BE2C (cell line): ENCODE measurements around the gene SETD5. TPM values are rescaled to one million over a fixed set of nuclear protein-coding genes. Genes with fewer than 3 reads are reported as not detected.

Source experiments
- DNase-seq: peaks from one replicate; pipeline ENCODE4 v3.0.0-alpha.2; 2020
- H3K27me3 ChIP-seq: fragments of 250-450 bp; sonication (Bioruptor Pico); 2 replicates; pipeline ENCODE4 v1.5.1; 2020; ENCODE audit warnings: mild to moderate bottlenecking
- H3K36me3 ChIP-seq: fragments of 250-450 bp; sonication (Bioruptor Pico); 2 replicates; pipeline ENCODE4 v1.5.1; 2020; ENCODE audit warnings: mild to moderate bottlenecking
- H3K4me1 ChIP-seq: fragments of 250-450 bp; sonication (Bioruptor Pico); 2 replicates; pipeline ENCODE4 v1.5.1; 2020
- H3K4me3 ChIP-seq: 2 replicates; pipeline ENCODE4 v1.5.1; 2011; ENCODE audit warnings: low read depth, low read length
- H3K9me3 ChIP-seq: fragments of 250-450 bp; sonication (Bioruptor Pico); 2 replicates; pipeline ENCODE4 v1.5.1; 2020
- CTCF ChIP-seq: IDR thresholded peaks from 2 replicates; pipeline ENCODE4 v1.5.1; 2012; ENCODE audit warnings: mild to moderate bottlenecking, low read depth, low read length
- polyA plus RNA-seq: library from polyadenylated mRNA; unstranded; fragments of >200 nt; gene quantifications from one replicate; pipeline ENCODE4 v1.2.1, GENCODE V29; 2012; ENCODE audit warnings: low read depth, missing spikeins; ENCODE audit not compliant: insufficient read length, insufficient read depth

Gene SETD5
- polyA plus RNA-seq, result 53.7 TPM

DNA sequence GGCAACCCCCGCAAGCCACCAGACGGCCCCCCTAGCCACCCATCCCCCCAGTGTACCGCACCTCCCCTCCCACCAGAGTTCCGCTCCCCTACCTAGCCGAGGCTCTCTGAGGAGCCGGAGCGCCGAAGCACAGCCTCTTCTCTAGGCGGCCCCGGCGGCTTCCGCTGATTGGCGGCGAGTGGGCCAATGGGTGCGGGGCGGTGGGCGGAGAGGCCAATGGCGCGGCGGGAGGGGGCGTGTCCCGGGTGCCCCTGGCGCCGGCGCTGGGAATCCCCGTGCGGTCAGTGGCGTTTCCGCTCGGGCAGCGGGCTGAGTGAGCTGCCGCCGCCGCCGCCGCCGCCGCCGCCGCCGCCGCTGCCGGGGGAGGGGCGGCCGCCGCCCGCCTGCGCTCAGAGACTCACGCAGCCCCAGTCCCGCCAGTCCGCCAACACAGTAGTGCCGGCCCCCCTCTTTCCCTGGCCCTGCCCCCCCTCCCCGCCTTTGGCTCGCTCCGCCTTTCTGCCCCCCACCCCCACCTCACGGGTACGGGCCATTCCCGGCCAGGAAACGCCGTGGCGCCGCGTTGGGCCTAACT is at the start of gene SETD5:
Gene SETD5, plus strand, starts transcription at position 284 of the 574 bp plus-strand sequence. CDS start 31,324 bp downstream, outside the sequence.
- H3K4me1 ChIP-seq, result peaks cover 4% of the 10 kb centered on the region
- H3K4me3 ChIP-seq, result peak within 1 kb of the TSS; percentile 90
- H3K9me3 ChIP-seq, result no peaks in the 10 kb centered on the region
- DNase-seq, result peak; percentile 94
- H3K27me3 ChIP-seq, result no peaks in the 10 kb centered on the region
- TF ChIP-seq CTCF, result no peak
- peaks cover 17% of the 10 kb centered on the region for H3K36me3 ChIP-seq

GRCh38 chr3:9347887-9348286 is 49.5 kb upstream of the SETD5 start:
- Histone ChIP-seq H3K4me1 (no peaks in the 10 kb centered on the region), H3K36me3 (no peaks in the 10 kb centered on the region), H3K4me3 (no peak overlapping the region), H3K9me3 (no peaks in the 10 kb centered on the region), H3K27me3 (no peaks in the 10 kb centered on the region)
- DNase-seq, result no peak
- no peak for TF ChIP-seq CTCF

DNA sequence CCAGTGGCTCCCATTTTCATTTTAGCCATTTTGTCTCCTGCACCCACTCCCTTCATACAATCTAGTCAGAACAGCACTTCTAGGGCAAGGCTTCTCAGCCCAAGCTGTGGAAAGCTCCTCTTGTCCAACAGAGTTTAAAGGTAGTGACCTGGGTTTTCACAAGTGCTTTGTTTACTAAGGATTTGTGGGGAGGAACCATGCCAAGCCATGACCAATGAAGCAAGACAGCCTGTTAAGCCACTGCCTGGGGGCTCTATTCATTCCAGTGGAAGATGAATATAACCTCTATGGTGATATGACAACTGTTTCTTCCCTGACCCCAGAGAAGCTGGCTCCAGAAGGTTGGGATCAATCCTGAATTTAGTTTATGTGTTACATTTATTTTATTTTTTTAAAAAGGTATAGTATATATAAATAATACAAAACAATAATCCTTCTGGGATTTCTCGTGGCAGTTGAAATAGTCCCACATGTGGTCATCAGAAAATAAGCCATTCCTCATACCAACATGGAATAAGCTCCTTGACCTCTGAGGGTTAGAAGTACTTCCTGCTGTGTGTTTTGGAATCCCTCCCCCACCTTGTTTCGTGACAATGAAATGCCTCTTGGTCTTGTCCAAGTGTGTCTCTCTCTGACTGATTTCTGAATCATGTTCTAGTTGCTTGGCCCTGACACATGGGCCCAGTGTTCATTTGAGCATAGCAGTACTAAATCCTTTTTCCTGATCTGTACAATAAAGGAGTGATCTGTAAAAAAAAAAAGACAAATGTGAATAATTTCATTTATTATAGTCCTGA is 47.9 kb upstream of the SETD5 start:
- H3K36me3 ChIP-seq, result no peaks in the 10 kb centered on the region
- DNase-seq, result peak; percentile 10
- no peaks in the 10 kb centered on the region for H3K4me1 ChIP-seq

DNA sequence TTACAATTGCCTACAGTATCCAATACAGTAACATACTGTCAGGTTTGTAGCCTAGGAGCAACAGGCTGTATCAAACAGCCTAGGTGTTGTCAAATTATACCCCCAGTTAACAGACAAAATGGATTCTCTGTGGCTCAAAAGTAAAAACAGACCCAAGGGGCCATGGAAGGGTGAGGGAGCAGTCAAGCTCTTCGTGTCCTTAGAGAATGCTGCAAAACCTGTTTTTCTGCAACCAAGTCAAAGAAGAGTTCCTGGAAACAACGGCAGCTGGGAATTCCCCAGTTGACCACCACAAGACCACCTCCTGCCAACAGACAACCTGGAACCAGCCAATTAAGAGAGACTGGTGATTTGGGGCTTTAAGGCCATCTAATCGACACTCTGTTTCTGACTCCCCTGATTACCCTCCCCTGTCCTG is 45.7 kb upstream of the SETD5 start:
- no peak for DNase-seq
- H3K4me3 ChIP-seq, result no peak overlapping the region
- no peaks in the 10 kb centered on the region for H3K27me3 ChIP-seq
- no peaks in the 10 kb centered on the region for H3K36me3 ChIP-seq
- no peaks in the 10 kb centered on the region for H3K4me1 ChIP-seq
- no peaks in the 10 kb centered on the region for H3K9me3 ChIP-seq
- no peak for TF ChIP-seq CTCF

More for the DNA sequence above, 47.9 kb upstream of the SETD5 start:
- Histone ChIP-seq H3K27me3 (no peaks in the 10 kb centered on the region), H3K4me3 (no peak overlapping the region), H3K9me3 (no peaks in the 10 kb centered on the region)
- TF ChIP-seq CTCF, result no peak

DNA sequence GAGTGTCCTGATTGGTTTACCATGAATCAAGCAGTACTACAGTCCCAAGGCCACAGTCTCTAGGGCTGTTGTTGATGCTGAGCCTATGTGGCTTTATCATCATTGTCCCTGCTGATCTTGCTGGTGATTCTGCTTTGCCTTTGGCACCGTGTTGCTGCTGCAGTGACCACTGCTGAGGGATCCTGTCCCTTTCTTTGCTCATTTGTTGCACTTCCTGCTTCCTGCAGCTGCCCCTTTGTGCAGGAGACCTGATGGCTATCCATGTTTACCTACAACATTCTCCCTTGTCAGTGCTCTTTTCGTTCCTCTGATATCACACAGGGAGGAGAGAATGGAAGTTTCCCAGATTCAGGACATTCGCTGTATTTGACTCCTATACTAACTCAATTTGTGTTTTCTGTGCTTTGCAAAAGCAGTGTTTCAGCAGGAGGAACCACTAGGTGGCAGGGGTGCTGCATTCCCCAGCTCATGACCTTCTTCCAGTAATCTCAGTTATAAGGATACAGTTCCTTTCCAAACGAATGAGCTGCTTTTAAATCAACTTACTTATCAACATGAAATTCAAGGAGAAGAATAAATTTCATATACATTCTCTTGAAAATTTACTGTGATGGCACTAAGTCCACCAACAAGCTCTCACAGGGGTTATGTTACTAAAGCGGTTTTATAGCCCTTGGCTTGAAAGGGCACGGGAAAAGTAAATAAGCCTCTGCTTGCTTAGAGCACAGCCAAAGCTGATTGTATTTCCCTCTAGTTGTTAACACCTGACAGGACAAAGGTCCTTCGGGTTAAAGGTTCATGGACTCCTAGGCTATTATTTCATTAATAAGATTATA is 44.3 kb upstream of the SETD5 start:
- peak; percentile 49 for DNase-seq
- H3K9me3 ChIP-seq, result no peaks in the 10 kb centered on the region
- H3K4me1 ChIP-seq, result no peaks in the 10 kb centered on the region
- H3K36me3 ChIP-seq, result no peaks in the 10 kb centered on the region
- no peak overlapping the region for H3K4me3 ChIP-seq
- H3K27me3 ChIP-seq, result no peaks in the 10 kb centered on the region
- peak; percentile 80 for TF ChIP-seq CTCF
